Stimulated activated effector memory CD8-positive, alpha-beta T cell treated with anti-CD3 and anti-CD28 coated beads, Interleukin-12 subunit alpha, Interleukin-12 subunit beta, amount 100 ng/mL, for 72 hours (primary cell): Measurements from ENCODE around the gene CTSH.
"Not testable (repeated sequence)": the region's sequence is repeated elsewhere in the genome, so short reads cannot be mapped to it uniquely, and the experiment has no call there.

ENCODE experiments used
- ATAC-seq: fragments of 150-1000 bp; cut with Tn5 transposase; 2 replicates; pipeline ENCODE4 v1.10.0; 2021
- DNase-seq, 2 donors: peaks; one replicate each; pipeline ENCODE4 v3.0.0; 2021 to 2022; ENCODE audit warnings: low spot score in 2 of 2
- H3K27ac Mint-ChIP-seq: one replicate; pipeline ENCODE4 v1.8.0; 2022; ENCODE audit warnings: mild to moderate bottlenecking, mixed read lengths
- H3K36me3 Mint-ChIP-seq: one replicate; pipeline ENCODE4 v1.8.0; 2022; ENCODE audit warnings: mild to moderate bottlenecking, mixed read lengths
- H3K4me1 Mint-ChIP-seq: one replicate; pipeline ENCODE4 v1.8.0; 2022; ENCODE audit warnings: mixed read lengths
- H3K4me3 Mint-ChIP-seq: one replicate; pipeline ENCODE4 v1.8.0; 2022; ENCODE audit warnings: mild to moderate bottlenecking, mixed read lengths
- H3K9me3 Mint-ChIP-seq: one replicate; pipeline ENCODE4 v1.8.0; 2022; ENCODE audit warnings: mixed read lengths

CTSH gene

GRCh38 chr15:78933823-78934654 is 10.8 kb downstream of the CTSH start:
- DNase-seq (no peak), ATAC-seq (no peak)
- H3K27ac Mint-ChIP-seq = peak overlapping the region; percentile 36
- H3K36me3 Mint-ChIP-seq = peaks cover 96% of the 10 kb centered on the region
- no peak overlapping the region for H3K4me3 Mint-ChIP-seq
- H3K9me3 Mint-ChIP-seq = no peaks in the 10 kb centered on the region
- peaks cover 36% of the 10 kb centered on the region for H3K4me1 Mint-ChIP-seq

DNA sequence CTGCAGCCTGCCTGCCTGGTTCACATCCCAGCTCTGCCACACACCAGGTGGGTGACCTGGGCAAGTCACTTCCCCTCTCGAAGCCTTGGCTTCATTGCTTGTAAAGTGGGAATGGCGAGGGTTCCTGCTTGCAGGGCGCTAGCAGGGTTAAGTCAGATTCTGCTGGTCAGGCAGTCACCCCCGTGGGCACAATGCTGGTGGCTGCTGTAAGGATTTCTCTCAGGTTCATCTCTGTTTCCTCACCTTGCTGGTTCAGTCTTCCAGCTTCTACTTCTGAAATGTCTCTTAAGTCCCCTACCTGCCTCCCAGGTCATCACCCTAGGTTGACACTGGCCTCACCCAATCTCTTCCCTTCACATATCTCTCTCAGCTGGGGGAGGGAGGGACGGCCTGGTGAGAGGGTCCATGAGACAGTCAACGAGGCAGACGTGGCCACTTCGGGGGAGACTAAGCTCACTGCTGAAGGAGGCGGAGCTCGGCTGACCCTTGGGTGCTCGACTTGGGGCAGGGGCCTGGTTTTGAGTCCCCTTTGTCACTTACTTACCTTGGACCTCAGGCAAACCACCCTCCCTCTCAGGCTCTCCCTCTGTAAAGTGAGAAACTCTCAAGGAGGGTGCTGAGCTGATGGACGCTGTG is 11.5 kb downstream of the CTSH start:
- no peak for DNase-seq
- Mint-ChIP-seq H3K27ac (peak overlapping the region; percentile 14), H3K36me3 (peaks cover 96% of the 10 kb centered on the region), H3K4me1 (peaks cover 28% of the 10 kb centered on the region), H3K9me3 (no peaks in the 10 kb centered on the region), H3K4me3 (no peak overlapping the region)
- no peak for ATAC-seq

DNA sequence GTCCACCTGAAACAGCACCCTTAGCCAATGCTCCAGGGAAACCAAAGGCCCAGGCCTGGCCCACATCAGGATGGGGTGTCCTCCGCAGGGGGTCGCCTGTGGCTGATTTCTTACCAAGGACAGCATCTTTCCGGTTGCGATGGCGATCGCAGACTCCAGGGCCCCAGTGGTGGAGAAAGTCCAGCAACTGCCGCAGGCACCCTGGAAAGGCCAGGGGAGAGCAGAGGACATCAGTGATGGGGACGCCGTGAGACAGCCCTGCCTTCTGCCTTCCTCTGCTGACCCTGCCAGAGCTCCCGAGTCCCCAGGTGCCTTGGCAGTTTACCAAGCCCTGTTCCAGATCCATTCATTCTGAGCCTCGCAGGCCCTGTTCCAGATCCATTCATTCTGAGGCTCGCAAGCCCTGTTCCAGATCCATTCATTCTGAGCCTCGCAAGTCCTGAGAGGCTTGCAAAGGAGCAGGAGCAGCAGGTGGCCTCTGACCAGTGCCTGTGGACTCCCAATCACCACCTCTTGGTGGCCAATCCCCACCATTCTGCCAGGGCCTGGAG is 12.5 kb downstream of the CTSH start:
- no peak for DNase-seq
- H3K9me3 Mint-ChIP-seq = no peaks in the 10 kb centered on the region
- H3K4me3 Mint-ChIP-seq = no peak overlapping the region
- peaks cover 96% of the 10 kb centered on the region for H3K36me3 Mint-ChIP-seq
- no peak for ATAC-seq
- peaks cover 18% of the 10 kb centered on the region for H3K4me1 Mint-ChIP-seq
- no peak overlapping the region for H3K27ac Mint-ChIP-seq

DNA sequence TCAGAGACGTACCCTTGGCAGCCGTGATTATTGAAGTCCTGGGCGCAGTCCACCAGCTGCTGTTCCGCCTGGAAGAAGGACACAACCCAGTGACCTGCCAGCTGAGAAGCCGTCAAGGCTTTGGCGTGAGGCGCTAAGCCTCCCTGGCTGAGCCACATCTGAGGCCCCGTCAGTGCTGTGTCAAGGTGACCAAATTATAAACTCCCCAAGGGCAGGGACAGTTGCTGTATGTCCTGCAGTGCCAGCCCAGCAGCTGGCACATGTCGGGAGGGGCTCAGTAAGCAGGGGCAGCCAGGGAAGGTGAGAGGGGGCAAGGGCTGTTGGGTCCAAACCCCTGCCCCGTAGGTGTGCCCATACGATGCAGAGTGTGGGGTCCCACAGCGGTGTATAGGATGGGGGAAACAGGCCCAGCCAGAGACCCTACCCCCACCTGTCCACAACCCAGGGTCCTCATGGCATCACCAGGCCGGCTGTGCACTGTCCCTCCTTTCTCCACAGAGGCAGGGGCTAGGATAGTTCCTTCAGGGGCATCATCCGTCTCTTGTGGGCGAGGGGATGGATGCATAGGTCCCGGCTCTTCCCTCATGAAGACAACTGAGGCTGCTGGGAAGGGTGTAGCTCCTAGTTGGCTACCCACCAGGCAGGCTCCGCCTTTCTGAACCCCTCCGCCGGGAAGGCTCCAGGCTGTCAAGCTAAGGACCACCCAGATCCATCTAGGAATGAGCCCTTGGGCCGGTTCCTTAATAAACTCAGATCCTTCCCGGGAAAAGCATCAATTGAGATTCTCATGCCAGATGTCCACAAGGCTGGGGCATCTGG is 13.2 kb downstream of the CTSH start:
- ATAC-seq (no peak), DNase-seq (no peak)
- H3K9me3 Mint-ChIP-seq = no peaks in the 10 kb centered on the region
- peaks cover 96% of the 10 kb centered on the region for H3K36me3 Mint-ChIP-seq
- H3K4me1 Mint-ChIP-seq = peaks cover 17% of the 10 kb centered on the region
- H3K27ac Mint-ChIP-seq = peak overlapping the region; percentile 14
- no peak overlapping the region for H3K4me3 Mint-ChIP-seq

DNA sequence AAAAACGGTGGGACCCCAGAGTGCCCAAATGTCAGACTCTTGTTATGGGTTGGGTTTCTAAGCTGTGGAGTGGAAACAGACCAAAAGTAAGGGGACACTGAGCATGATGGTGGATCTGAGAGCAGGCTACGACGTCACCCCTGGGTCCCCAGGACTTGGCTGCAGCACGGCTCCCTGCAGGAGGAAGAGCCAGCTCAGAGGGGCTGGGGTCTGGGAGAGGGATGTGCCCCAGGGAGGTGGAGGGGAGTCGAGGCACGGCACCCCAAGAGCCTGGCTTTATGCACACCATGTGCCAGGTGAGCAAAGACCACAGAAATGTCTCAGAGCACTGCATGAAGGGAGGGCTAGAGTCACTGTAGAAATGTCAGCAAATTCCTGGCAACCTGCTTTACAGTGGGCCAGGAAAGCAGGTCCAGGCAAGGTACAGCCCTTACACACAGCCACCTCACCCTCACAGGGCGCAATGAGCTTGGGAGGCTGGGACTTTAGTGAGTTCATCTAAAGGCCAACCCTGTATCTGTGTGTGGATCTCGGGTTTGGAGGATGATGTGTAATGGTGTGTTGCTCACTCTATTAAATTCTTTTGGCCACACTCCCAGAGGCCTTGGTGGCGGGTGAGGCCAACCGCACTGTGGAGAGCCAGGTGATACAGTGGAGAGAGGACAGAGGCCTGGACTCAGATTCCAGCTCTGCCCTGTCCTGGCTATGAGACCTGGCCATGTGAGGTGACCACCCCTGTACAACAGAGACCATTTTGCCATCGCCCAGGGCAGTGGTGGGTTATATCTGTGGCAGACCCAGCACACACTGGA is 14.1 kb downstream of the CTSH start:
- Mint-ChIP-seq H3K36me3 (peaks cover 96% of the 10 kb centered on the region), H3K27ac (peak overlapping the region; percentile 14), H3K9me3 (no peaks in the 10 kb centered on the region), H3K4me3 (no peak overlapping the region), H3K4me1 (peaks cover 19% of the 10 kb centered on the region)
- ATAC-seq (peak; percentile 14), DNase-seq (no peak)

GRCh38 chr15:78929536-78930264 is 15.1 kb downstream of the CTSH start:
- Mint-ChIP-seq H3K36me3 (peaks cover 97% of the 10 kb centered on the region), H3K9me3 (no peaks in the 10 kb centered on the region)

GRCh38 chr15:78928616-78929093 is 16.2 kb downstream of the CTSH start:
- peak overlapping the region; percentile 53 for H3K27ac Mint-ChIP-seq
- no peak for DNase-seq
- peaks cover 19% of the 10 kb centered on the region for H3K4me1 Mint-ChIP-seq

More at GRCh38 chr15:78929536-78930264, 15.1 kb downstream of the CTSH start:
- Mint-ChIP-seq H3K27ac (peak overlapping the region; percentile 51), H3K4me3 (no peak overlapping the region), H3K4me1 (peaks cover 24% of the 10 kb centered on the region)
- DNase-seq (no peak), ATAC-seq (no peak)

DNA sequence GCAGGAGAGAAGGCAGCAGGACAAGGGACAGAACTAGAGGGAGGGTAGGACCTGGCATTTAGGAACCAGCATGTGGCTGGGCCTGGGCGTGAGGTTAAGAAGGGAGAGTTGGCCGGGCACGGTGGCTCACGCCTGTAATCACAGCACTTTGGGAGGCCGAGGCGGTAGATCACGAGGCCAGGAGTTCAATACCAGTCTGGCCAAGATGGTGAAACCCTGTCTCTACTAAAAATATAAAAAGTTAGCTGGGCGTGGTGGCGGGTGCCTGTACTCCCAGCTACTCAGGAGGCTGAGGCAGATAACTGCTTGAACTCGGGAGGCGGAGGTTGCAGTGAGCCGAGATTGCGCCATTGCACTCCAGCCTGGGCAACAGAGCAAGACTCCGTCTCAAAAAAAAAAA is 16.7 kb downstream of the CTSH start:
- H3K27ac Mint-ChIP-seq = peak overlapping the region; percentile 53
- H3K9me3 Mint-ChIP-seq = not testable (repeated sequence)

More at GRCh38 chr15:78928616-78929093, 16.2 kb downstream of the CTSH start:
- no peak for ATAC-seq
- Mint-ChIP-seq H3K4me3 (no peak overlapping the region), H3K36me3 (peaks cover 97% of the 10 kb centered on the region), H3K9me3 (no peaks in the 10 kb centered on the region)

DNA sequence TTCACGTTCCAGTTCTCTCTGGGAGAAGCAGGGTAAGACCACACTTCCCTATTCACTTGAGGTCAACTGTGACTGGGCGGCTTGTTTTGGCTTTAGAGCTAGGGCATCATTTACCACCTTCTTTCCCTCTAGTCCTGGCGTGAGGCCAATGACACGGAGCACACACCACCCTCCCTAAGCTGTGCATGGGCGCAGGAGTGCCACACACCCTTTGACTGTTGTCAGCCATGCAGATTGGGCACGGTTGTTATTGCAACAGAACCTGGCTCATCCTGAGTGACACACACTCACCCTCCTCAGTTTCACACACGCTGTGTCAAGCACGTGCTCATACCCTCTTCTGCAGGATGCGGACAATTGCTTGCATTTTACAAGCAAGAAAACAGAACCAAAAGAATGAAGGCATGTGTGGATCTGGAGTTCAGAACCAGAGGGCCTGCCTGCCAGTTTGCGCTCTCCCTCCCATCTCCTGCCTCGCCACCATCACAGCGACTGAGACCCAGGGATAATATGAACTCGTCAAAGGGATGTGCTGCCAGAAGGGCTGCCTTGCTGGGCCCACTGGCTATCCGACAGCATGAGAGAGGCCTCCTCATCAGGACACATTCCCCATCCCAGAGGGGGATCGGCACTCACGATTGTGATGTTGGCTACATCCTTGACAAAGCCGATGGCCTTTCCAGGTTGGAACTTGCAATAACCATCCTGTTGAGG is 17.6 kb downstream of the CTSH start:
- DNase-seq = no peak
- peak overlapping the region; percentile 53 for H3K27ac Mint-ChIP-seq
- peaks cover 13% of the 10 kb centered on the region for H3K4me1 Mint-ChIP-seq
- H3K36me3 Mint-ChIP-seq = peaks cover 97% of the 10 kb centered on the region
- H3K4me3 Mint-ChIP-seq = no peak overlapping the region
- no peaks in the 10 kb centered on the region for H3K9me3 Mint-ChIP-seq
- ATAC-seq = no peak

More for the DNA sequence above, 16.7 kb downstream of the CTSH start:
- not testable (repeated sequence) for ATAC-seq, DNase-seq, H3K4me3 Mint-ChIP-seq
- Mint-ChIP-seq H3K4me1 (peaks cover 19% of the 10 kb centered on the region), H3K36me3 (peaks cover 97% of the 10 kb centered on the region)

- ATAC-seq = peak; percentile 20
- Mint-ChIP-seq H3K9me3 (no peaks in the 10 kb centered on the region), H3K4me3 (no peak overlapping the region), H3K27ac (peak overlapping the region; percentile 74), H3K4me1 (peaks cover 13% of the 10 kb centered on the region), H3K36me3 (peaks cover 97% of the 10 kb centered on the region)
- DNase-seq = no peak
These were observed 18.7 kb downstream of the CTSH start for GRCh38 chr15:78925956-78926743.

- DNase-seq (no peak), ATAC-seq (no peak)
- peaks cover 99% of the 10 kb centered on the region for H3K36me3 Mint-ChIP-seq
- H3K4me3 Mint-ChIP-seq = no peak overlapping the region
- H3K4me1 Mint-ChIP-seq = peaks cover 13% of the 10 kb centered on the region
- no peaks in the 10 kb centered on the region for H3K9me3 Mint-ChIP-seq
- H3K27ac Mint-ChIP-seq = peak overlapping the region; percentile 74
These were observed 19.7 kb downstream of the CTSH start for GRCh38 chr15:78925076-78925624.

- ATAC-seq (no peak), DNase-seq (no peak)
- Mint-ChIP-seq H3K27ac (peak overlapping the region; percentile 16), H3K4me3 (no peak overlapping the region), H3K36me3 (peaks cover 100% of the 10 kb centered on the region), H3K4me1 (peaks cover 8% of the 10 kb centered on the region), H3K9me3 (no peaks in the 10 kb centered on the region)
These were observed 21.1 kb downstream of the CTSH start for GRCh38 chr15:78923480-78924360.
